ENCODE measurements around the gene DENND1A.

DNA sequence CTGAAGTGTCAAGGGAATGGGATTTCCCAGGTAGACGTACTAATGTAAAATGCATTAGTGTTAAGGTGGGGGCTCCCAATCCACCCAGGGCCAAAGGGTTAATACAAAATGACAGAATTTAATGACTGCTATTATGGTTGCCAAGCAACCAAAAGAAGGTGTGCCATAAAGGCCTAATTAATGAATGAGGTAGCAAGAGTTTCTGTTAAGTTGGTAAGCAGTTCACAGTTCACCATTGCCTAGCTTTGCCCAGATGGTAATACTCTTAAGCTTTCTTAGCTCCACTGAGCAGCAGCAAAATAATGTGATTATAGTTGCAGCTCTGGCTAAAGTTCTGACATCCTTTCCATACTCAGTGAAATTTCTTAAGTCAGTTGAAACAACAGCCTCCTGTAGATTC, 211.7 kb downstream of the DENND1A start:
- TF ChIP-seq, protein P1, sequence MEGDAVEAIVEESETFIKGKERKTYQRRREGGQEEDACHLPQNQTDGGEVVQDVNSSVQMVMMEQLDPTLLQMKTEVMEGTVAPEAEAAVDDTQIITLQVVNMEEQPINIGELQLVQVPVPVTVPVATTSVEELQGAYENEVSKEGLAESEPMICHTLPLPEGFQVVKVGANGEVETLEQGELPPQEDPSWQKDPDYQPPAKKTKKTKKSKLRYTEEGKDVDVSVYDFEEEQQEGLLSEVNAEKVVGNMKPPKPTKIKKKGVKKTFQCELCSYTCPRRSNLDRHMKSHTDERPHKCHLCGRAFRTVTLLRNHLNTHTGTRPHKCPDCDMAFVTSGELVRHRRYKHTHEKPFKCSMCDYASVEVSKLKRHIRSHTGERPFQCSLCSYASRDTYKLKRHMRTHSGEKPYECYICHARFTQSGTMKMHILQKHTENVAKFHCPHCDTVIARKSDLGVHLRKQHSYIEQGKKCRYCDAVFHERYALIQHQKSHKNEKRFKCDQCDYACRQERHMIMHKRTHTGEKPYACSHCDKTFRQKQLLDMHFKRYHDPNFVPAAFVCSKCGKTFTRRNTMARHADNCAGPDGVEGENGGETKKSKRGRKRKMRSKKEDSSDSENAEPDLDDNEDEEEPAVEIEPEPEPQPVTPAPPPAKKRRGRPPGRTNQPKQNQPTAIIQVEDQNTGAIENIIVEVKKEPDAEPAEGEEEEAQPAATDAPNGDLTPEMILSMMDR (IDR thresholded peaks at IDR 0.05) = no peak
- TF ChIP-seq POLR2A (IDR thresholded peaks at IDR 0.05) = no peak

Measured in heart left ventricle (tissue), 13 donors.